Measurements from ENCODE around the gene FAM83G. TPM values are rescaled to one million over a fixed set of nuclear protein-coding genes. Genes with fewer than 3 reads are reported as not detected.
"Not testable (repeated sequence)": the region's sequence is repeated elsewhere in the genome, so short reads cannot be mapped to it uniquely, and the experiment has no call there.

Gene FAM83G
- total RNA-seq: 0.16 TPM

GRCh38 chr17:19004421-19005136 lies at the start of gene FAM83G:
Gene FAM83G (minus strand): TSS chr17:19004764. CDS start chr17:19004041, 723 bp downstream.
- no peak for DNase-seq

GRCh38 chr17:19048826-19049225 lies 44.3 kb upstream of the FAM83G start:
- DNase-seq: not testable (repeated sequence)

GRCh38 chr17:19047510-19047909 lies 42.9 kb upstream of the FAM83G start:
- not testable (repeated sequence) for DNase-seq

- not testable (repeated sequence) for DNase-seq
Measured at GRCh38 chr17:19046782-19047375, 42.3 kb upstream of the FAM83G start, which contains the start of gene GRAP. Gene GRAP (minus strand): TSS chr17:19046957. CDS start chr17:19046926, 31 bp downstream.

GRCh38 chr17:19044643-19045042 lies 40.1 kb upstream of the FAM83G start:
- not testable (repeated sequence) for DNase-seq

GRCh38 chr17:19043032-19043431 lies 38.5 kb upstream of the FAM83G start:
- not testable (repeated sequence) for DNase-seq

- not testable (repeated sequence) for DNase-seq
Measured at GRCh38 chr17:19042369-19042768, 37.8 kb upstream of the FAM83G start.

GRCh38 chr17:19041871-19042270 lies 37.3 kb upstream of the FAM83G start:
- not testable (repeated sequence) for DNase-seq

GRCh38 chr17:19040350-19040749 lies 35.8 kb upstream of the FAM83G start:
- DNase-seq: not testable (repeated sequence)

GRCh38 chr17:19038730-19039129 lies 34.2 kb upstream of the FAM83G start:
- DNase-seq: not testable (repeated sequence)

- DNase-seq: not testable (repeated sequence)
Measured at GRCh38 chr17:19038007-19038406, 33.4 kb upstream of the FAM83G start.

- not testable (repeated sequence) for DNase-seq
Measured at GRCh38 chr17:19037547-19037946, 33.0 kb upstream of the FAM83G start.

GRCh38 chr17:19036186-19036585 lies 31.6 kb upstream of the FAM83G start:
- not testable (repeated sequence) for DNase-seq

GRCh38 chr17:19032377-19032988 lies 27.9 kb upstream of the FAM83G start:
- not testable (repeated sequence) for DNase-seq

GRCh38 chr17:19031729-19032128 lies 27.2 kb upstream of the FAM83G start:
- DNase-seq: not testable (repeated sequence)

- not testable (repeated sequence) for DNase-seq
Measured at GRCh38 chr17:19030771-19031449, 26.3 kb upstream of the FAM83G start.

GRCh38 chr17:19029740-19030139 lies 25.2 kb upstream of the FAM83G start:
- not testable (repeated sequence) for DNase-seq

GRCh38 chr17:19028671-19029070 lies 24.1 kb upstream of the FAM83G start:
- not testable (repeated sequence) for DNase-seq

- DNase-seq: no peak
Measured at GRCh38 chr17:19024101-19025078, 19.8 kb upstream of the FAM83G start.

- no peak for DNase-seq
Measured at GRCh38 chr17:19023209-19023999, 18.8 kb upstream of the FAM83G start.
